HepG2 (cell line): ENCODE results near the gene SIGLEC7. TPM values are rescaled to one million over a fixed set of nuclear protein-coding genes. Genes with fewer than 3 reads are reported as not detected.

Experiments used
- ATAD3A ChIP-seq: sonication (generic); formaldehyde crosslinking; IDR thresholded peaks from 2 replicates; pipeline ENCODE4 v1.4.0; 2020; ENCODE audit warnings: missing genetic modification reagents
- ATF1 ChIP-seq: IDR thresholded peaks from 2 replicates; pipeline ENCODE4 v1.6.1; 2016; ENCODE audit warnings: mild to moderate bottlenecking, control low read depth
- FOXK2 ChIP-seq: fragments of 450-650 bp; IDR thresholded peaks from 2 replicates; pipeline ENCODE4 v1.6.1; 2016
- HOXA5 ChIP-seq: sonication (generic); formaldehyde crosslinking; IDR thresholded peaks from 2 replicates; pipeline ENCODE4 v1.4.0; 2020; ENCODE audit warnings: missing genetic modification reagents
- IRF9 ChIP-seq: sonication (generic); formaldehyde crosslinking; IDR thresholded peaks from 2 replicates; pipeline ENCODE4 v1.8.0; 2022; ENCODE audit warnings: missing genetic modification reagents, mild to moderate bottlenecking, borderline replicate concordance
- KAT7 ChIP-seq: IDR thresholded peaks from 2 replicates; pipeline ENCODE4 v1.6.1; 2018; ENCODE audit warnings: borderline replicate concordance, missing compliant biosample characterization
- NR2C2 ChIP-seq: sonication (generic); formaldehyde crosslinking; IDR thresholded peaks from 2 replicates; pipeline ENCODE4 v1.4.0; 2020; ENCODE audit warnings: missing genetic modification reagents, mild to moderate bottlenecking, moderate library complexity, borderline replicate concordance
- RARA ChIP-seq: IDR thresholded peaks from 2 replicates; pipeline ENCODE4 v1.6.1; 2016; ENCODE audit warnings: missing genetic modification reagents, missing compliant biosample characterization
- RBFOX2 ChIP-seq: fragments of 200-400 bp; formaldehyde crosslinking; IDR thresholded peaks from 2 replicates; pipeline ENCODE4 v1.6.1; 2017; ENCODE audit warnings: low read depth, mild to moderate bottlenecking, low read length
- SALL1 ChIP-seq: sonication (generic); formaldehyde crosslinking; IDR thresholded peaks from 2 replicates; pipeline ENCODE4 v1.8.0; 2022; ENCODE audit warnings: mild to moderate bottlenecking, missing genetic modification reagents
- SETDB1 ChIP-seq: sonication (generic); formaldehyde crosslinking; IDR thresholded peaks from 2 replicates; pipeline ENCODE4 v1.5.1; 2020; ENCODE audit warnings: missing genetic modification reagents, mild to moderate bottlenecking, borderline replicate concordance
- SMARCC2 ChIP-seq: fragments of 450-650 bp; IDR thresholded peaks from 2 replicates; pipeline ENCODE4 v1.6.1; 2017; ENCODE audit warnings: antibody characterized with exemption, mild to moderate bottlenecking
- ZNF354B ChIP-seq: sonication (generic); formaldehyde crosslinking; IDR thresholded peaks from 2 replicates; pipeline ENCODE4 v1.8.0; 2022; ENCODE audit warnings: mild to moderate bottlenecking, missing genetic modification reagents
- ZNF782 ChIP-seq: sonication (generic); formaldehyde crosslinking; IDR thresholded peaks from 2 replicates; pipeline ENCODE4 v1.4.0; 2020; ENCODE audit warnings: missing genetic modification reagents, mild to moderate bottlenecking, borderline replicate concordance
- ZNF83 ChIP-seq: sonication (generic); formaldehyde crosslinking; IDR thresholded peaks from 2 replicates; pipeline ENCODE4 v1.4.0; 2020; ENCODE audit warnings: missing genetic modification reagents, mild to moderate bottlenecking, borderline replicate concordance
- ZSCAN12 ChIP-seq: sonication (generic); formaldehyde crosslinking; IDR thresholded peaks from 2 replicates; pipeline ENCODE4 v1.9.0; 2021; ENCODE audit warnings: mild to moderate bottlenecking, missing genetic modification reagents
- ZSCAN25 ChIP-seq: sonication (generic); formaldehyde crosslinking; IDR thresholded peaks from 2 replicates; pipeline ENCODE4 v1.8.0; 2022; ENCODE audit warnings: mild to moderate bottlenecking, missing genetic modification reagents
- polyA plus RNA-seq, 8 experiments: library from polyadenylated mRNA; depleted of rRNA in 3 of 8; stranded (reverse) in 7 of 8; unstranded in 1 of 8; fragments of >200 nt; fragmentation: Illumina TruSeq in 4 of 8; extraction: Trizol in 4 of 8; gene quantifications; 2 replicates each; pipeline versions ENCODE4 v1.2.1 to v1.2.3, GENCODE V29; 2011 to 2016; ENCODE audit warnings: low read depth in 4 of 8, missing spikeins in 1 of 8, mixed read lengths in 1 of 8; ENCODE audit not compliant: insufficient read depth in 1 of 8
- total RNA-seq, 5 experiments: library from RNA; depleted of rRNA; stranded (reverse); fragments of >200 nt; fragmentation: Illumina TruSeq; extraction: Trizol; gene quantifications; 2 replicates each; pipeline ENCODE4 v1.2.3, GENCODE V29; 2016; ENCODE audit warnings: low read depth in 1 of 5
- TF ChIP-seq, protein P1 (sequence below): IDR thresholded peaks from 2 replicates; pipeline ENCODE4 v1.6.1; 2016; ENCODE audit warnings: low read depth, missing genetic modification reagents, missing compliant biosample characterization
- TF ChIP-seq, protein P2 (sequence below): sonication (generic); formaldehyde crosslinking; IDR thresholded peaks from 2 replicates; pipeline ENCODE4 v1.9.0; 2021; ENCODE audit warnings: missing genetic modification reagents, mild to moderate bottlenecking, borderline replicate concordance
- TF ChIP-seq, protein P3 (sequence below): sonication (generic); formaldehyde crosslinking; IDR thresholded peaks from 2 replicates; pipeline ENCODE4 v1.5.0; 2020; ENCODE audit warnings: mild to moderate bottlenecking, missing genetic modification reagents

SIGLEC7 gene
- total and polyA plus RNA-seq, 2 of the 13 experiments (the other 11 are each of a cell fraction or from before 2014, with no cell fraction given): not detected

DNA sequence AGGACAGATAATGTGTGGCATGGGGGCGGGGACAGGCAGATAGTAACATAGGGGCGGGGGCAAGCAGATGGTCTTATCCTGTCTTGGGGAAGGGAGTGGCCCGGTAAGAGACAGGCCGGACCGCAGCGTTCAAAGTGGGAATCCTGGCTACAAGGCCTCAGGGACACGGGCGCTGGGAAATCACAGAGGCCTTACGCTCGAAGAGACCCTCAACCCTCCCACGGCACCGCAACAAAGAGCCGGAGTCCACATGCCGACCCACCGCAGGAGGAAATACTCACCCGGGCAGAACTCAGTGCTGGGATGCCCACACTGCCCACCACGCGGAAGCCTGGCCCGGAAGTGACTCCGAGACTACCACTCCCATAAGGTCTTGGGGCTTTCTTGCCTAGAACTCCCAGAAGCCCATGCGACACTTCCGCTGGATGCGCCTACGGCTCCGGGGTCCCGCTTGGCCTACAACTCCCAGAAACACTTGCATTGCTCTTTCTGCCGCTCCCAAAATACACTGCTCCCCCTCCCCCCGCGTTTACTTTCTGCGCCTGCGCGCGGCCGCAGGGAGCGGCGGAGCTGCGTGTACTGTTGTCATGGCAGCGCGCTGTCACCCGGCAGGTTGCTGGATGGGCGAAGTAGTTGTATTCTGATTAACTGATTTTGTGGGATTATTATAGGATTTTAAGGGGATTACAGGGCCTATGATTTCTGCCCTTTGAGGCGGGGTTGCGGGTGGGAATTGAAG lies 33.9 kb upstream of the SIGLEC7 start, which contains the start of gene CTU1 (continued):
- TF ChIP-seq NR2C2 (CRISPR knock-in tag) (peak; percentile 94), KAT7 (no peak), ZNF782 (no peak), ZNF83 (CRISPR knock-in tag) (peak; percentile 67; the same call in 1 of the 2 replicates), IRF9 (CRISPR knock-in tag) (no peak), RARA (CRISPR knock-in tag) (0 out of 2 replicates have a peak, but pooled peaks have one; percentile 13), ATF1 (peak; percentile 56), FOXK2 (0 out of 2 replicates have a peak, but pooled peaks have one; percentile 18), HOXA5 (CRISPR knock-in tag) (0 out of 2 replicates have a peak, but pooled peaks have one; percentile 35), ZSCAN12 (CRISPR knock-in tag) (no peak), ZSCAN25 (CRISPR knock-in tag) (no peak), SMARCC2 (no peak), ATAD3A (CRISPR knock-in tag) (no peak), SALL1 (CRISPR knock-in tag) (peak; percentile 34), ZNF354B (CRISPR knock-in tag) (no peak), SETDB1 (no peak), RBFOX2 (peak; percentile 65)
- TF ChIP-seq, protein P1, sequence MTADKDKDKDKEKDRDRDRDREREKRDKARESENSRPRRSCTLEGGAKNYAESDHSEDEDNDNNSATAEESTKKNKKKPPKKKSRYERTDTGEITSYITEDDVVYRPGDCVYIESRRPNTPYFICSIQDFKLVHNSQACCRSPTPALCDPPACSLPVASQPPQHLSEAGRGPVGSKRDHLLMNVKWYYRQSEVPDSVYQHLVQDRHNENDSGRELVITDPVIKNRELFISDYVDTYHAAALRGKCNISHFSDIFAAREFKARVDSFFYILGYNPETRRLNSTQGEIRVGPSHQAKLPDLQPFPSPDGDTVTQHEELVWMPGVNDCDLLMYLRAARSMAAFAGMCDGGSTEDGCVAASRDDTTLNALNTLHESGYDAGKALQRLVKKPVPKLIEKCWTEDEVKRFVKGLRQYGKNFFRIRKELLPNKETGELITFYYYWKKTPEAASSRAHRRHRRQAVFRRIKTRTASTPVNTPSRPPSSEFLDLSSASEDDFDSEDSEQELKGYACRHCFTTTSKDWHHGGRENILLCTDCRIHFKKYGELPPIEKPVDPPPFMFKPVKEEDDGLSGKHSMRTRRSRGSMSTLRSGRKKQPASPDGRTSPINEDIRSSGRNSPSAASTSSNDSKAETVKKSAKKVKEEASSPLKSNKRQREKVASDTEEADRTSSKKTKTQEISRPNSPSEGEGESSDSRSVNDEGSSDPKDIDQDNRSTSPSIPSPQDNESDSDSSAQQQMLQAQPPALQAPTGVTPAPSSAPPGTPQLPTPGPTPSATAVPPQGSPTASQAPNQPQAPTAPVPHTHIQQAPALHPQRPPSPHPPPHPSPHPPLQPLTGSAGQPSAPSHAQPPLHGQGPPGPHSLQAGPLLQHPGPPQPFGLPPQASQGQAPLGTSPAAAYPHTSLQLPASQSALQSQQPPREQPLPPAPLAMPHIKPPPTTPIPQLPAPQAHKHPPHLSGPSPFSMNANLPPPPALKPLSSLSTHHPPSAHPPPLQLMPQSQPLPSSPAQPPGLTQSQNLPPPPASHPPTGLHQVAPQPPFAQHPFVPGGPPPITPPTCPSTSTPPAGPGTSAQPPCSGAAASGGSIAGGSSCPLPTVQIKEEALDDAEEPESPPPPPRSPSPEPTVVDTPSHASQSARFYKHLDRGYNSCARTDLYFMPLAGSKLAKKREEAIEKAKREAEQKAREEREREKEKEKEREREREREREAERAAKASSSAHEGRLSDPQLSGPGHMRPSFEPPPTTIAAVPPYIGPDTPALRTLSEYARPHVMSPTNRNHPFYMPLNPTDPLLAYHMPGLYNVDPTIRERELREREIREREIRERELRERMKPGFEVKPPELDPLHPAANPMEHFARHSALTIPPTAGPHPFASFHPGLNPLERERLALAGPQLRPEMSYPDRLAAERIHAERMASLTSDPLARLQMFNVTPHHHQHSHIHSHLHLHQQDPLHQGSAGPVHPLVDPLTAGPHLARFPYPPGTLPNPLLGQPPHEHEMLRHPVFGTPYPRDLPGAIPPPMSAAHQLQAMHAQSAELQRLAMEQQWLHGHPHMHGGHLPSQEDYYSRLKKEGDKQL (CRISPR knock-in tag): no peak
- TF ChIP-seq, protein P2, sequence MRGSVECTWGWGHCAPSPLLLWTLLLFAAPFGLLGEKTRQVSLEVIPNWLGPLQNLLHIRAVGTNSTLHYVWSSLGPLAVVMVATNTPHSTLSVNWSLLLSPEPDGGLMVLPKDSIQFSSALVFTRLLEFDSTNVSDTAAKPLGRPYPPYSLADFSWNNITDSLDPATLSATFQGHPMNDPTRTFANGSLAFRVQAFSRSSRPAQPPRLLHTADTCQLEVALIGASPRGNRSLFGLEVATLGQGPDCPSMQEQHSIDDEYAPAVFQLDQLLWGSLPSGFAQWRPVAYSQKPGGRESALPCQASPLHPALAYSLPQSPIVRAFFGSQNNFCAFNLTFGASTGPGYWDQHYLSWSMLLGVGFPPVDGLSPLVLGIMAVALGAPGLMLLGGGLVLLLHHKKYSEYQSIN (CRISPR knock-in tag): no peak
- TF ChIP-seq, protein P3, sequence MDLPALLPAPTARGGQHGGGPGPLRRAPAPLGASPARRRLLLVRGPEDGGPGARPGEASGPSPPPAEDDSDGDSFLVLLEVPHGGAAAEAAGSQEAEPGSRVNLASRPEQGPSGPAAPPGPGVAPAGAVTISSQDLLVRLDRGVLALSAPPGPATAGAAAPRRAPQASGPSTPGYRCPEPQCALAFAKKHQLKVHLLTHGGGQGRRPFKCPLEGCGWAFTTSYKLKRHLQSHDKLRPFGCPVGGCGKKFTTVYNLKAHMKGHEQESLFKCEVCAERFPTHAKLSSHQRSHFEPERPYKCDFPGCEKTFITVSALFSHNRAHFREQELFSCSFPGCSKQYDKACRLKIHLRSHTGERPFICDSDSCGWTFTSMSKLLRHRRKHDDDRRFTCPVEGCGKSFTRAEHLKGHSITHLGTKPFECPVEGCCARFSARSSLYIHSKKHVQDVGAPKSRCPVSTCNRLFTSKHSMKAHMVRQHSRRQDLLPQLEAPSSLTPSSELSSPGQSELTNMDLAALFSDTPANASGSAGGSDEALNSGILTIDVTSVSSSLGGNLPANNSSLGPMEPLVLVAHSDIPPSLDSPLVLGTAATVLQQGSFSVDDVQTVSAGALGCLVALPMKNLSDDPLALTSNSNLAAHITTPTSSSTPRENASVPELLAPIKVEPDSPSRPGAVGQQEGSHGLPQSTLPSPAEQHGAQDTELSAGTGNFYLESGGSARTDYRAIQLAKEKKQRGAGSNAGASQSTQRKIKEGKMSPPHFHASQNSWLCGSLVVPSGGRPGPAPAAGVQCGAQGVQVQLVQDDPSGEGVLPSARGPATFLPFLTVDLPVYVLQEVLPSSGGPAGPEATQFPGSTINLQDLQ (CRISPR knock-in tag): no peak
